Epithelial cell of esophagus (primary cell): ENCODE measurements around the gene NEMP2.

Experiments
- DNase-seq: peaks from one replicate; pipeline ENCODE4 v3.0.0; 2010; ENCODE audit warnings: low read depth
- H3K4me3 ChIP-seq: 2 replicates; pipeline ENCODE4 v1.5.1; 2011; ENCODE audit warnings: mild to moderate bottlenecking, low read length, control low read depth
- CTCF ChIP-seq: IDR thresholded peaks from 2 replicates; pipeline ENCODE4 v1.5.1; 2011; ENCODE audit warnings: low read depth, mild to moderate bottlenecking, low read length, control low read depth, inconsistent platforms; ENCODE audit not compliant: insufficient read depth; ENCODE audit errors: missing control alignments

NEMP2 gene

GRCh38 chr2:190460487-190460886 lies 74.0 kb downstream of the NEMP2 start:
- no peak overlapping the region for H3K4me3 ChIP-seq
- no peak for DNase-seq
- no peak for TF ChIP-seq CTCF

GRCh38 chr2:190459881-190460280 lies 74.6 kb downstream of the NEMP2 start:
- no peak for TF ChIP-seq CTCF
- DNase-seq, result no peak
- H3K4me3 ChIP-seq, result no peak overlapping the region

GRCh38 chr2:190458352-190459107 lies 76.0 kb downstream of the NEMP2 start:
- TF ChIP-seq CTCF, result no peak
- DNase-seq, result no peak

GRCh38 chr2:190457256-190457655 lies 77.3 kb downstream of the NEMP2 start:
- no peak for DNase-seq
- no peak for TF ChIP-seq CTCF
- no peak overlapping the region for H3K4me3 ChIP-seq

More at GRCh38 chr2:190458352-190459107, 76.0 kb downstream of the NEMP2 start:
- no peak overlapping the region for H3K4me3 ChIP-seq

GRCh38 chr2:190456833-190457232 lies 77.7 kb downstream of the NEMP2 start:
- H3K4me3 ChIP-seq, result no peak overlapping the region
- DNase-seq, result no peak
- no peak for TF ChIP-seq CTCF

- H3K4me3 ChIP-seq, result no peak overlapping the region
- TF ChIP-seq CTCF, result no peak
- no peak for DNase-seq
Measured at GRCh38 chr2:190455358-190456095, 79.0 kb downstream of the NEMP2 start.

- no peak for TF ChIP-seq CTCF
- no peak overlapping the region for H3K4me3 ChIP-seq
- no peak for DNase-seq
Measured at GRCh38 chr2:190454795-190455194, 79.7 kb downstream of the NEMP2 start.
